HepG2 (cell line): ENCODE measurements around the gene DHRS4L2. TPM values are rescaled to one million over a fixed set of nuclear protein-coding genes. Genes with fewer than 3 reads are reported as not detected.
A peak's percentile ranks its signal among the peaks of the same experiment; 100 is the strongest.

Experiments
- ELF3 ChIP-seq: IDR thresholded peaks from 2 replicates; pipeline ENCODE4 v1.6.1; 2016; ENCODE audit warnings: missing genetic modification reagents, missing compliant biosample characterization
- ETV6 ChIP-seq: sonication (generic); formaldehyde crosslinking; conservative IDR thresholded peaks from 2 replicates; pipeline ENCODE4 v1.4.0; 2020; ENCODE audit warnings: missing genetic modification reagents
- HOXA5 ChIP-seq: sonication (generic); formaldehyde crosslinking; IDR thresholded peaks from 2 replicates; pipeline ENCODE4 v1.4.0; 2020; ENCODE audit warnings: missing genetic modification reagents
- IKZF4 ChIP-seq: sonication (generic); formaldehyde crosslinking; IDR thresholded peaks from 2 replicates; pipeline ENCODE4 v1.5.1; 2020; ENCODE audit warnings: borderline replicate concordance, mild to moderate bottlenecking, low read depth, missing genetic modification reagents; ENCODE audit errors: not compliant biosample characterization
- JUND ChIP-seq: sonication (generic); formaldehyde crosslinking; IDR thresholded peaks from 2 replicates; pipeline ENCODE4 v1.8.0; 2022; ENCODE audit warnings: mild to moderate bottlenecking, missing genetic modification reagents
- KMT2A ChIP-seq: sonication (generic); formaldehyde crosslinking; IDR thresholded peaks from 2 replicates; pipeline ENCODE4 v1.4.0; 2020; ENCODE audit warnings: missing genetic modification reagents
- MAZ ChIP-seq, 2 experiments: sonication (generic) in 1 of 2; formaldehyde crosslinking in 1 of 2; IDR thresholded peaks; 2 replicates each; pipeline versions ENCODE4 v1.5.0 to v1.6.1; 2012 to 2020; ENCODE audit warnings: low read depth in 2 of 2, mild to moderate bottlenecking in 2 of 2, borderline replicate concordance in 1 of 2, improper control_type of control experiment in 1 of 2, low read length in 1 of 2, missing genetic modification reagents in 1 of 2, moderate library complexity in 1 of 2
- MIER3 ChIP-seq: IDR thresholded peaks from 2 replicates; pipeline ENCODE4 v1.6.1; 2016; ENCODE audit warnings: missing compliant biosample characterization, borderline replicate concordance
- NFYC ChIP-seq: IDR thresholded peaks from 2 replicates; pipeline ENCODE4 v1.6.1; 2016; ENCODE audit warnings: missing genetic modification reagents, missing compliant biosample characterization
- PHF20 ChIP-seq: sonication (generic); formaldehyde crosslinking; IDR thresholded peaks from 2 replicates; pipeline ENCODE4 v1.5.0; 2020; ENCODE audit warnings: mild to moderate bottlenecking, missing genetic modification reagents
- SIN3A ChIP-seq: IDR thresholded peaks from 2 replicates; pipeline ENCODE4 v1.6.1; 2011; ENCODE audit warnings: low read depth, mild to moderate bottlenecking, control low read depth, low read length, borderline replicate concordance
- TAF1 ChIP-seq: sonication (generic); formaldehyde crosslinking; IDR thresholded peaks from 2 replicates; pipeline ENCODE4 v1.4.0; 2020; ENCODE audit warnings: missing genetic modification reagents
- TMF1 ChIP-seq: sonication (generic); formaldehyde crosslinking; IDR thresholded peaks from 2 replicates; pipeline ENCODE4 v1.8.1; 2022; ENCODE audit warnings: low read depth, missing genetic modification reagents
- ZBTB37 ChIP-seq: sonication (generic); formaldehyde crosslinking; IDR thresholded peaks from 2 replicates; pipeline ENCODE4 v1.4.0; 2020; ENCODE audit warnings: mild to moderate bottlenecking, missing genetic modification reagents
- ZNF225 ChIP-seq: sonication (generic); formaldehyde crosslinking; IDR thresholded peaks from 2 replicates; pipeline ENCODE4 v1.4.0; 2020; ENCODE audit warnings: mild to moderate bottlenecking, missing genetic modification reagents
- ZNF317 ChIP-seq: sonication (generic); formaldehyde crosslinking; IDR thresholded peaks from 2 replicates; pipeline ENCODE4 v1.5.0; 2020; ENCODE audit warnings: mild to moderate bottlenecking, missing genetic modification reagents
- ZNF460 ChIP-seq: sonication (generic); formaldehyde crosslinking; IDR thresholded peaks from 2 replicates; pipeline ENCODE4 v1.5.1; 2020; ENCODE audit warnings: missing genetic modification reagents, mild to moderate bottlenecking, borderline replicate concordance
- ZNF558 ChIP-seq: sonication (generic); formaldehyde crosslinking; IDR thresholded peaks from 2 replicates; pipeline ENCODE4 v1.9.0; 2022; ENCODE audit warnings: mild to moderate bottlenecking, missing genetic modification reagents, borderline replicate concordance
- polyA plus RNA-seq, 8 experiments: library from polyadenylated mRNA; depleted of rRNA in 3 of 8; stranded (reverse) in 7 of 8; unstranded in 1 of 8; fragments of >200 nt; fragmentation: Illumina TruSeq in 4 of 8; extraction: Trizol in 4 of 8; gene quantifications; 2 replicates each; pipeline versions ENCODE4 v1.2.1 to v1.2.3, GENCODE V29; 2011 to 2016; ENCODE audit warnings: low read depth in 4 of 8, missing spikeins in 1 of 8, mixed read lengths in 1 of 8; ENCODE audit not compliant: insufficient read depth in 1 of 8
- total RNA-seq, 5 experiments: library from RNA; depleted of rRNA; stranded (reverse); fragments of >200 nt; fragmentation: Illumina TruSeq; extraction: Trizol; gene quantifications; 2 replicates each; pipeline ENCODE4 v1.2.3, GENCODE V29; 2016; ENCODE audit warnings: low read depth in 1 of 5
- TF ChIP-seq, protein P1 (sequence below): sonication (generic); formaldehyde crosslinking; IDR thresholded peaks from 2 replicates; pipeline ENCODE4 v1.8.0; 2022; ENCODE audit warnings: low read depth, missing genetic modification reagents
- TF ChIP-seq, protein P2 (sequence below): sonication (generic); formaldehyde crosslinking; IDR thresholded peaks from 2 replicates; pipeline ENCODE4 v1.5.0; 2020; ENCODE audit warnings: mild to moderate bottlenecking, missing genetic modification reagents
- TF ChIP-seq, protein P3 (sequence below): sonication (generic); formaldehyde crosslinking; IDR thresholded peaks from 2 replicates; pipeline ENCODE4 v1.4.0; 2020; ENCODE audit warnings: missing genetic modification reagents

Gene DHRS4L2
- total and polyA plus RNA-seq, 2 of the 13 experiments (the other 11 are each of a cell fraction or from before 2014, with no cell fraction given), result 24.7 to 38.2 TPM

- TF ChIP-seq ZNF225 (CRISPR knock-in tag) (peak; percentile 97), SIN3A (0 out of 2 replicates have a peak, but pooled peaks have one; percentile 68), ETV6 (peak; percentile 68; the same call in 1 of the 2 replicates), KMT2A (CRISPR knock-in tag) (peak; percentile 78), JUND (peak; percentile 73; the same call in 1 of the 2 replicates), IKZF4 (CRISPR knock-in tag) (peak; percentile 95), TAF1 (CRISPR knock-in tag) (peak; percentile 85), MIER3 (CRISPR knock-in tag) (peak; percentile 69; the same call in 1 of the 2 replicates), ZNF317 (CRISPR knock-in tag) (peak; percentile 49; the same call in 1 of the 2 replicates), ELF3 (peak; percentile 83), PHF20 (CRISPR knock-in tag) (peak; percentile 82), ZNF460 (peak; percentile 34; the same call in 1 of the 2 replicates), MAZ (IDR thresholded peaks at IDR 0.05; ENCODE audit: borderline replicate concordance, low read depth, low read length) (0 out of 2 replicates have a peak, but pooled peaks have one; percentile 55), MAZ (CRISPR knock-in tag; IDR thresholded peaks at IDR 0.05; ENCODE audit: low read depth) (peak; percentile 98), TMF1 (peak; percentile 39; the same call in 1 of the 2 replicates), ZBTB37 (CRISPR knock-in tag) (peak; percentile 70; the same call in 1 of the 2 replicates), ZNF558 (CRISPR knock-in tag) (peak; percentile 81; the same call in 1 of the 2 replicates), NFYC (CRISPR knock-in tag) (peak; percentile 66), HOXA5 (CRISPR knock-in tag) (peak; percentile 39; the same call in 1 of the 2 replicates)
- TF ChIP-seq, protein P1, sequence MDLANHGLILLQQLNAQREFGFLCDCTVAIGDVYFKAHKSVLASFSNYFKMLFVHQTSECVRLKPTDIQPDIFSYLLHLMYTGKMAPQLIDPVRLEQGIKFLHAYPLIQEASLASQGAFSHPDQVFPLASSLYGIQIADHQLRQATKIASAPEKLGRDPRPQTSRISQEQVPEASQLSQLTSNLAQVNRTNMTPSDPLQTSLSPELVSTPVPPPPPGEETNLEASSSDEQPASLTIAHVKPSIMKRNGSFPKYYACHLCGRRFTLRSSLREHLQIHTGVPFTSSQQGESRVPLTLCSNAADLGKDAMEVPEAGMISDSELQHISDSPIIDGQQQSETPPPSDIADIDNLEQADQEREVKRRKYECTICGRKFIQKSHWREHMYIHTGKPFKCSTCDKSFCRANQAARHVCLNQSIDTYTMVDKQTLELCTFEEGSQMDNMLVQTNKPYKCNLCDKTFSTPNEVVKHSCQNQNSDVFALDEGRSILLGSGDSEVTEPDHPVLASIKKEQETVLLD, result 0 out of 2 replicates have a peak, but pooled peaks have one; percentile 25
- TF ChIP-seq, protein P2, sequence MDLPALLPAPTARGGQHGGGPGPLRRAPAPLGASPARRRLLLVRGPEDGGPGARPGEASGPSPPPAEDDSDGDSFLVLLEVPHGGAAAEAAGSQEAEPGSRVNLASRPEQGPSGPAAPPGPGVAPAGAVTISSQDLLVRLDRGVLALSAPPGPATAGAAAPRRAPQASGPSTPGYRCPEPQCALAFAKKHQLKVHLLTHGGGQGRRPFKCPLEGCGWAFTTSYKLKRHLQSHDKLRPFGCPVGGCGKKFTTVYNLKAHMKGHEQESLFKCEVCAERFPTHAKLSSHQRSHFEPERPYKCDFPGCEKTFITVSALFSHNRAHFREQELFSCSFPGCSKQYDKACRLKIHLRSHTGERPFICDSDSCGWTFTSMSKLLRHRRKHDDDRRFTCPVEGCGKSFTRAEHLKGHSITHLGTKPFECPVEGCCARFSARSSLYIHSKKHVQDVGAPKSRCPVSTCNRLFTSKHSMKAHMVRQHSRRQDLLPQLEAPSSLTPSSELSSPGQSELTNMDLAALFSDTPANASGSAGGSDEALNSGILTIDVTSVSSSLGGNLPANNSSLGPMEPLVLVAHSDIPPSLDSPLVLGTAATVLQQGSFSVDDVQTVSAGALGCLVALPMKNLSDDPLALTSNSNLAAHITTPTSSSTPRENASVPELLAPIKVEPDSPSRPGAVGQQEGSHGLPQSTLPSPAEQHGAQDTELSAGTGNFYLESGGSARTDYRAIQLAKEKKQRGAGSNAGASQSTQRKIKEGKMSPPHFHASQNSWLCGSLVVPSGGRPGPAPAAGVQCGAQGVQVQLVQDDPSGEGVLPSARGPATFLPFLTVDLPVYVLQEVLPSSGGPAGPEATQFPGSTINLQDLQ, result peak; percentile 93
- TF ChIP-seq, protein P3, sequence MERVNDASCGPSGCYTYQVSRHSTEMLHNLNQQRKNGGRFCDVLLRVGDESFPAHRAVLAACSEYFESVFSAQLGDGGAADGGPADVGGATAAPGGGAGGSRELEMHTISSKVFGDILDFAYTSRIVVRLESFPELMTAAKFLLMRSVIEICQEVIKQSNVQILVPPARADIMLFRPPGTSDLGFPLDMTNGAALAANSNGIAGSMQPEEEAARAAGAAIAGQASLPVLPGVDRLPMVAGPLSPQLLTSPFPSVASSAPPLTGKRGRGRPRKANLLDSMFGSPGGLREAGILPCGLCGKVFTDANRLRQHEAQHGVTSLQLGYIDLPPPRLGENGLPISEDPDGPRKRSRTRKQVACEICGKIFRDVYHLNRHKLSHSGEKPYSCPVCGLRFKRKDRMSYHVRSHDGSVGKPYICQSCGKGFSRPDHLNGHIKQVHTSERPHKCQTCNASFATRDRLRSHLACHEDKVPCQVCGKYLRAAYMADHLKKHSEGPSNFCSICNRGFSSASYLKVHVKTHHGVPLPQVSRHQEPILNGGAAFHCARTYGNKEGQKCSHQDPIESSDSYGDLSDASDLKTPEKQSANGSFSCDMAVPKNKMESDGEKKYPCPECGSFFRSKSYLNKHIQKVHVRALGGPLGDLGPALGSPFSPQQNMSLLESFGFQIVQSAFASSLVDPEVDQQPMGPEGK (CRISPR knock-in tag), result peak; percentile 92
These were observed at the start of gene DHRS4L2 (continued) for GRCh38 chr14:23988607-23989363.
